K562 (cell line): ENCODE data around the gene C11orf86. TPM values are rescaled to one million over a fixed set of nuclear protein-coding genes. Genes with fewer than 3 reads are reported as not detected.

ENCODE experiments used
- ASH1L ChIP-seq: fragments of 450-650 bp; IDR thresholded peaks from 2 replicates; pipeline ENCODE4 v1.6.1; 2018; ENCODE audit warnings: borderline replicate concordance, mild to moderate bottlenecking, low read depth; ENCODE audit not compliant: partially characterized antibody
- CLOCK ChIP-seq: fragments of 250-450 bp; sonication (Bioruptor Pico); IDR thresholded peaks from 2 replicates; pipeline ENCODE4 v1.4.0; 2020; ENCODE audit warnings: mild to moderate bottlenecking, moderate library complexity, borderline replicate concordance
- ETV1 ChIP-seq: fragments of 450-650 bp; conservative IDR thresholded peaks from 2 replicates; pipeline ENCODE4 v1.6.1; 2016; ENCODE audit warnings: missing genetic modification characterization, control low read depth, low read depth, missing compliant biosample characterization
- FOXM1 ChIP-seq, 2 experiments: fragments of 450-650 bp in 1 of 2; sonication (generic) in 1 of 2; formaldehyde crosslinking in 1 of 2; IDR thresholded peaks; 2 replicates each; pipeline versions ENCODE4 v1.6.1 to v1.9.0; 2017 to 2022; ENCODE audit warnings: low read depth in 2 of 2, mild to moderate bottlenecking in 2 of 2, missing genetic modification reagents in 1 of 2, moderate library complexity in 1 of 2
- MAFK ChIP-seq: IDR thresholded peaks from 2 replicates; pipeline ENCODE4 v1.6.1; 2011; ENCODE audit warnings: low read length, improper control_type of control experiment
- MNT ChIP-seq, 2 experiments: fragments of 450-650 bp; conservative IDR thresholded peaks; 2 replicates each; pipeline ENCODE4 v1.6.1; 2017; ENCODE audit warnings: mild to moderate bottlenecking in 2 of 2, moderate library complexity in 2 of 2
- NFE2 ChIP-seq: IDR thresholded peaks from 2 replicates; pipeline ENCODE4 v1.6.1; 2014; ENCODE audit warnings: antibody characterized with exemption, low read depth
- PKNOX1 ChIP-seq: fragments of 450-650 bp; IDR thresholded peaks from 2 replicates; pipeline ENCODE4 v1.6.1; 2016
- TAF1 ChIP-seq: IDR thresholded peaks from 2 replicates; pipeline ENCODE4 v1.6.1; 2011; ENCODE audit warnings: mild to moderate bottlenecking, low read length, moderate library complexity; ENCODE audit not compliant: insufficient read depth, control insufficient read depth, severe bottlenecking; ENCODE audit errors: extremely low read depth
- XRCC5 ChIP-seq: fragments of 200-400 bp; formaldehyde crosslinking; IDR thresholded peaks from 2 replicates; pipeline ENCODE4 v1.6.1; 2017; ENCODE audit warnings: low read depth, mild to moderate bottlenecking, low read length
- ZFP36 ChIP-seq: fragments of 150-350 bp; IDR thresholded peaks from 2 replicates; pipeline ENCODE4 v1.6.1; 2018; ENCODE audit warnings: low read length, low read depth; ENCODE audit not compliant: partially characterized antibody
- polyA plus RNA-seq, 8 experiments: library from polyadenylated mRNA; depleted of rRNA in 4 of 8; stranded (reverse) in 5 of 8; unstranded in 3 of 8; fragments of >200 nt; fragmentation: Nextera tagmentation in 2 of 8; fragmentation: Illumina TruSeq in 1 of 8; extraction: Ambion mirVana in 2 of 8; extraction: Trizol in 1 of 8; gene quantifications; 2 replicates each; pipeline versions ENCODE4 v1.2.1 to v1.2.3, GENCODE V29; 2011 to 2014; ENCODE audit warnings: inconsistent platforms in 1 of 8, missing spikeins in 1 of 8
- total RNA-seq, 7 experiments: library from RNA; depleted of rRNA in 6 of 7; stranded (reverse); fragments of >200 nt in 6 of 7; fragmentation: Illumina TruSeq in 2 of 7; extraction: Trizol in 2 of 7; gene quantifications; 2 replicates each; pipeline versions ENCODE4 v1.2.1 to v1.2.3, GENCODE V29; 2011 to 2021; ENCODE audit warnings: low replicate concordance in 1 of 7
- TF ChIP-seq, protein P1 (sequence below), 2 experiments: IDR thresholded peaks; 2 replicates each; pipeline ENCODE4 v1.6.1; 2011; ENCODE audit warnings: borderline replicate concordance in 1 of 2, control low read depth in 1 of 2, low read depth in 1 of 2, low read length in 1 of 2, mild to moderate bottlenecking in 1 of 2, mixed read lengths in 1 of 2, moderate library complexity in 1 of 2; ENCODE audit not compliant: insufficient read depth in 1 of 2, insufficient read length in 1 of 2, poor library complexity in 1 of 2, severe bottlenecking in 1 of 2; ENCODE audit errors: extremely low read depth in 1 of 2
- TF ChIP-seq, protein P2 (sequence below), 2 experiments: fragments of 250-450 bp in 1 of 2; fragments of 450-650 bp in 1 of 2; sonication (Bioruptor Pico) in 1 of 2; IDR thresholded peaks; 2 replicates each; pipeline versions ENCODE4 v1.6.1 to v1.8.0; 2016 to 2021; ENCODE audit warnings: mild to moderate bottlenecking in 2 of 2, moderate library complexity in 2 of 2, missing compliant biosample characterization in 1 of 2, missing genetic modification characterization in 1 of 2
- TF ChIP-seq, protein P3 (sequence below): fragments of 450-650 bp; IDR thresholded peaks from 2 replicates; pipeline ENCODE4 v1.6.1; 2016; ENCODE audit warnings: borderline replicate concordance

Gene C11orf86
- total and polyA plus RNA-seq, 9 of the 15 experiments (the other 6 are each of a cell fraction or from before 2014, with no cell fraction given): not detected

DNA sequence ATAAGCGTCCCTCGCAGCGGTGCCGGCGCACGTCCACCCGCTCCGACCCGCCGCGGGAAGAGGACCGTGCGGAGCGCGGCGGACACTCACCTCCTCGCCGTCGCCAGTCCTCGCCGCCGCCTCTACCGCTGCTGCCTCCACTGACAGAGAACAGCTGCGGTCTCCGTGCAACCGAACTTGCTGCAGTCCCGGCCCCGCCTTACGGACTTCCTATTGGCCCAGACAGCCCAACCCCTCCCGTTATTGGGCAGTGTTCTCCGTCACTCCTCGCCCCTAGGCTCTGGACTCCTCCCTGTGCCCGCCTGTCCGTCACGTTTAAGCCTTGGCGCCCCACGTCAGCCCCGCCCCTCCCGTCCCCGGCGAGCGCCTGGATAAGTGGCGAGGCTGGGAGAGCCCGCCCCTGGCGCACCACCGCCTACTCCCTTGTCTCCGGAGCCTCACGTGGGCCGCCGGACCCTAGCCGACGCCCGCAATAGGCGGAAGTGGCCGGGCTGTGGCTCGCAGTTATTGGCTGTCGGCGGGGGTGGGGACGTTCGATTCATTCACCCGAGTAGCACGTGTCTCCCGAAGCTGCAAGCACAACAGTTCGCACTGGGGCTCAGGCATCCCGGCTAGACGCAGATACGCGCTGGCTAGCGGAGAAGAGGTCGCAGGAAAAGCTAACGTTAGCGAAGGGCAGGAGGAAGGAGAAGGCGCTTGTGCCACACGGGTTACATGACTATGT lies 16.7 kb upstream of the C11orf86 start, which contains the start of gene PC (continued):
- TF ChIP-seq, protein P1, sequence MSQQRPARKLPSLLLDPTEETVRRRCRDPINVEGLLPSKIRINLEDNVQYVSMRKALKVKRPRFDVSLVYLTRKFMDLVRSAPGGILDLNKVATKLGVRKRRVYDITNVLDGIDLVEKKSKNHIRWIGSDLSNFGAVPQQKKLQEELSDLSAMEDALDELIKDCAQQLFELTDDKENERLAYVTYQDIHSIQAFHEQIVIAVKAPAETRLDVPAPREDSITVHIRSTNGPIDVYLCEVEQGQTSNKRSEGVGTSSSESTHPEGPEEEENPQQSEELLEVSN (IDR thresholded peaks at IDR 0.05; ENCODE audit: borderline replicate concordance in 1 of 2, extremely low read depth in 1 of 2, insufficient read depth in 1 of 2, insufficient read length in 1 of 2, low read depth in 1 of 2, low read length in 1 of 2, poor library complexity in 1 of 2, severe bottlenecking in 1 of 2): peak; percentile 96 to 97
- peak; percentile 13; the same call in 1 of the 2 replicates for TF ChIP-seq MAFK
- TF ChIP-seq NFE2: no peak
- TF ChIP-seq ASH1L: peak; percentile 86
- TF ChIP-seq ZFP36: no peak
- peak; percentile 100 for TF ChIP-seq MNT (conservative IDR thresholded peaks at IDR 0.05)
- TF ChIP-seq TAF1: peak; percentile 44
- TF ChIP-seq ETV1 (tag): peak; percentile 40; the same call in 1 of the 2 replicates
- peak; percentile 88 for TF ChIP-seq CLOCK (CRISPR knock-in tag)
- TF ChIP-seq, protein P2, sequence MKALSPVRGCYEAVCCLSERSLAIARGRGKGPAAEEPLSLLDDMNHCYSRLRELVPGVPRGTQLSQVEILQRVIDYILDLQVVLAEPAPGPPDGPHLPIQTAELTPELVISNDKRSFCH (CRISPR knock-in tag; IDR thresholded peaks at IDR 0.05): no peak
- TF ChIP-seq, protein P2 (tag; IDR thresholded peaks at IDR 0.05): peak; percentile 65
- TF ChIP-seq XRCC5: 0 out of 2 replicates have a peak, but pooled peaks have one; percentile 24
- peak; percentile 63 for TF ChIP-seq FOXM1 (IDR thresholded peaks at IDR 0.05; ENCODE audit: low read depth)
- peak; percentile 83 for TF ChIP-seq FOXM1 (CRISPR knock-in tag; IDR thresholded peaks at IDR 0.05; ENCODE audit: low read depth)
- peak; percentile 99 for TF ChIP-seq PKNOX1
- TF ChIP-seq, protein P3, sequence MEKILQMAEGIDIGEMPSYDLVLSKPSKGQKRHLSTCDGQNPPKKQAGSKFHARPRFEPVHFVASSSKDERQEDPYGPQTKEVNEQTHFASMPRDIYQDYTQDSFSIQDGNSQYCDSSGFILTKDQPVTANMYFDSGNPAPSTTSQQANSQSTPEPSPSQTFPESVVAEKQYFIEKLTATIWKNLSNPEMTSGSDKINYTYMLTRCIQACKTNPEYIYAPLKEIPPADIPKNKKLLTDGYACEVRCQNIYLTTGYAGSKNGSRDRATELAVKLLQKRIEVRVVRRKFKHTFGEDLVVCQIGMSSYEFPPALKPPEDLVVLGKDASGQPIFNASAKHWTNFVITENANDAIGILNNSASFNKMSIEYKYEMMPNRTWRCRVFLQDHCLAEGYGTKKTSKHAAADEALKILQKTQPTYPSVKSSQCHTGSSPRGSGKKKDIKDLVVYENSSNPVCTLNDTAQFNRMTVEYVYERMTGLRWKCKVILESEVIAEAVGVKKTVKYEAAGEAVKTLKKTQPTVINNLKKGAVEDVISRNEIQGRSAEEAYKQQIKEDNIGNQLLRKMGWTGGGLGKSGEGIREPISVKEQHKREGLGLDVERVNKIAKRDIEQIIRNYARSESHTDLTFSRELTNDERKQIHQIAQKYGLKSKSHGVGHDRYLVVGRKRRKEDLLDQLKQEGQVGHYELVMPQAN: peak; percentile 92
